H1 (cell line): Measurements from ENCODE around the gene PGP. TPM values are rescaled to one million over a fixed set of nuclear protein-coding genes. Genes with fewer than 3 reads are reported as not detected.

Experiments used
- BCL11A ChIP-seq, 2 experiments: IDR thresholded peaks; one replicate each; pipeline ENCODE4 v1.6.1; 2011; ENCODE audit warnings: low read depth in 2 of 2, low read length in 2 of 2, mild to moderate bottlenecking in 2 of 2
- E2F6 ChIP-seq: IDR thresholded peaks from 2 replicates; pipeline ENCODE4 v1.6.1; 2012; ENCODE audit warnings: inconsistent platforms
- RNF2 ChIP-seq: fragments of 200-900, 300-1000 bp; sonication (generic); IDR thresholded peaks from 2 replicates; pipeline ENCODE4 v1.7.1; 2016; ENCODE audit warnings: borderline replicate concordance, low read depth, mild to moderate bottlenecking, antibody characterized with exemption, low read length; ENCODE audit not compliant: poor library complexity, severe bottlenecking; ENCODE audit errors: missing control alignments
- SIRT6 ChIP-seq: IDR thresholded peaks from one replicate; pipeline ENCODE4 v1.7.1; 2012; ENCODE audit warnings: low read length, inconsistent platforms
- SIX5 ChIP-seq: IDR thresholded peaks from 2 replicates; pipeline ENCODE4 v1.6.1; 2011; ENCODE audit warnings: mild to moderate bottlenecking, low read depth, low read length
- SP4 ChIP-seq: IDR thresholded peaks from 2 replicates; pipeline ENCODE4 v1.6.1; 2012; ENCODE audit warnings: low read length, inconsistent platforms
- TCF12 ChIP-seq: IDR thresholded peaks from 2 replicates; pipeline ENCODE4 v1.6.1; 2011; ENCODE audit warnings: low read depth, mild to moderate bottlenecking, low read length
- polyA plus RNA-seq, 7 experiments: library from polyadenylated mRNA; depleted of rRNA in 3 of 7; stranded (reverse) in 5 of 7; unstranded in 2 of 7; fragments of >200 nt in 5 of 7; fragments of 200-250 nt in 2 of 7; gene quantifications; 1 replicate in 5 of 7; 2 replicates in 1 of 7; 4 replicates in 1 of 7; pipeline versions ENCODE4 v1.2.1 to v1.2.3, GENCODE V29; 2011 to 2013; ENCODE audit warnings: missing spikeins in 2 of 7, mixed read lengths in 2 of 7
- total RNA-seq: library from RNA; stranded (reverse); fragmentation: NEBNext Ultra II Directional; extraction: Animal tissue kit (Norgen Biotek cat#: 25700); gene quantifications from 2 replicates; pipeline ENCODE4 v1.2.1, GENCODE V29; 2021

The PGP gene
- total and polyA plus RNA-seq, 2 of the 8 experiments (the other 6 are each of a cell fraction or from before 2014, with no cell fraction given): 30.9 to 55.9 TPM

- no peak for TF ChIP-seq BCL11A (IDR thresholded peaks at IDR 0.05; ENCODE audit: low read depth in 2 of 2, low read length in 2 of 2)
- no peak for TF ChIP-seq SIRT6
- no peak for TF ChIP-seq E2F6
- TF ChIP-seq TCF12: no peak
- no peak for TF ChIP-seq SP4
- TF ChIP-seq SIX5: no peak
- no peak for TF ChIP-seq RNF2
These were observed 18.3 kb downstream of the PGP start, which contains the start of gene CASKIN1 (continued) for GRCh38 chr16:2196162-2196980.
